Ectodermal cell (in vitro differentiated cells): Measurements from ENCODE around the gene KRTAP4-1. TPM values are rescaled to one million over a fixed set of nuclear protein-coding genes. Genes with fewer than 3 reads are reported as not detected.
"Not testable (repeated sequence)": the region's sequence is repeated elsewhere in the genome, so short reads cannot be mapped to it uniquely, and the experiment has no call there.

Experiments used
- H3K27ac ChIP-seq: 2 replicates; pipeline ENCODE4 v1.7.0; 2013; ENCODE audit warnings: mild to moderate bottlenecking, low read depth, low read length; ENCODE audit not compliant: insufficient read depth, poor library complexity, severe bottlenecking
- H3K27me3 ChIP-seq: 2 replicates; pipeline ENCODE4 v1.7.0; 2013; ENCODE audit warnings: mild to moderate bottlenecking, low read length; ENCODE audit not compliant: insufficient read depth, control insufficient read depth, poor library complexity, severe bottlenecking
- H3K36me3 ChIP-seq: one replicate; pipeline ENCODE4 v1.7.0; 2013; ENCODE audit warnings: low read length; ENCODE audit not compliant: control insufficient read depth, insufficient read depth
- H3K4me1 ChIP-seq: one replicate; pipeline ENCODE4 v1.7.0; 2013; ENCODE audit warnings: low read length; ENCODE audit not compliant: control insufficient read depth, insufficient read depth
- H3K4me3 ChIP-seq: 2 replicates; pipeline ENCODE4 v1.7.0; 2013; ENCODE audit warnings: low read depth, low read length, control low read depth; ENCODE audit not compliant: insufficient read depth
- H3K9me3 ChIP-seq: 2 replicates; pipeline ENCODE4 v1.7.0; 2013; ENCODE audit warnings: mild to moderate bottlenecking, low read length, moderate library complexity; ENCODE audit not compliant: control insufficient read depth
- WGBS, 2 experiments: methylation state at CpG; one replicate each; pipeline ENCODE4 v1.1.7; 2013; ENCODE audit warnings: missing lambda C conversion rate in 2 of 2; 5-methylcytosine and 5-hydroxymethylcytosine counted together
- polyA plus RNA-seq, 4 experiments: library from polyadenylated mRNA; stranded (reverse); fragments of 50-300 nt; gene quantifications; one replicate each; pipeline ENCODE4 v1.2.3, GENCODE V29; 2013

KRTAP4-1 gene
- not detected for polyA plus RNA-seq (2013, experiment 1 of 4)
- not detected for polyA plus RNA-seq (2013, experiment 2 of 4)
- not detected for polyA plus RNA-seq (2013, experiment 3 of 4)
- polyA plus RNA-seq (2013, experiment 4 of 4), result not detected

DNA sequence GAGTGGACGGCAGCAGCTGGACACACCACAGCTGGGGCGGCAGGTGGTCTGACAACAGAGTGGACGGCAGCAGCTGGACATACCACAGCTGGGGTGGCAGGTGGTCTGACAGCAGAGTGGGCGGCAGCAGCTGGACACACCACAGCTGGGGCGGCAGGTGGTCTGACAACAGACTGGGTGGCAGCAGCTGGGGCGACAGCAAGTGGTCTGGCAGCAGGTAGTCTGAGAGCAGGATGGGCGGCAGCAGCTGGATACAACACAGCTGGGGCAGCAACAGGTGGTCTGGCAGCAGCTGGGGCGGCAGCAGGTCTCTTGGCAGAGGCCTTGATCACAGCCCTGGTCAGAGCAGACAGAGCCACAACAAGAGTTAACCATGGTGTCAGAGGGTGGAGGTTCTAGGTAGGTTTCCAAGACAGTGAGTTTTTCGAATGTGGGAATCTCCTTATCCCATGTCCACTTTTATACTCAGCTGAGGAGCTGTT is at the start of gene KRTAP4-1:
Gene KRTAP4-1, minus strand, starts transcription at position 432 of the 482 bp plus-strand sequence. Its CDS starts 57 bp downstream, at position 375.
- H3K36me3 ChIP-seq, result no peaks in the 10 kb centered on the region
- no peaks in the 10 kb centered on the region for H3K27me3 ChIP-seq
- 73 to 75% methylated on average over 9 of the region's 9 CpGs for WGBS, 2 experiments
- H3K9me3 ChIP-seq, result no peaks in the 10 kb centered on the region
- H3K27ac ChIP-seq, result no peak within 1 kb of the TSS
- H3K4me3 ChIP-seq, result no peak within 1 kb of the TSS
- no peaks in the 10 kb centered on the region for H3K4me1 ChIP-seq

DNA sequence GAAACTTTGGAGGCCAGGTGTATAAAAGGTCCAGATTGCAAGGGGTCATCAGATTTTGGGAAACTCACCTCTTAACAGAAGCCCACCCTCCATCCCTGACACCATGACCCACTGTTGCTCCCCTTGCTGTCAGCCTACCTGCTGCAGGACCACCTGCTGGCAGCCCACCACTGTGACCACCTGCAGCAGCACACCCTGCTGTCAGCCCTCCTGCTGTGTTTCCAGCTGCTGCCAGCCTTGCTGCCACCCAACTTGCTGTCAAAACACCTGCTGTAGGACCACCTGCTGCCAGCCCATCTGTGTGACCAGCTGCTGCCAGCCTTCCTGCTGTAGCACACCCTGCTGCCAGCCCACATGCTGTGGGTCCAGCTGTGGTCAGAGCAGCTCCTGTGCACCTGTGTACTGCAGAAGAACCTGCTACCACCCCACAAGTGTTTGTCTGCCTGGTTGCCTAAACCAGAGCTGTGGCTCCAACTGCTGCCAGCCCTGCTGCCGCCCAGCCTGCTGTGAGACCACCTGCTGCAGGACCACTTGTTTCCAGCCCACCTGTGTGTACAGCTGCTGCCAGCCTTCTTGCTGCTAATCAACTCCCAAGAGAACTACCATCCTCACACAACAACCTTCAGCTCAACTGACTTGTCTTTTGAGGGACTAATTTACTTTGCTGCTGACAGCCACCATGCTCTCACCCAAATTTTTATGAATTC is 47.8 kb upstream of the KRTAP4-1 start, which contains the start of gene KRTAP9-3:
Gene KRTAP9-3, plus strand, starts transcription at position 51 of the 707 bp plus-strand sequence. Its CDS starts 53 bp downstream, at position 104.
- not testable (repeated sequence) for H3K27me3 ChIP-seq, H3K9me3 ChIP-seq, H3K4me1 ChIP-seq, H3K4me3 ChIP-seq, H3K27ac ChIP-seq, H3K36me3 ChIP-seq
- 80 to 94% methylated on average over 1 of the region's 1 CpG for WGBS, 2 experiments

DNA sequence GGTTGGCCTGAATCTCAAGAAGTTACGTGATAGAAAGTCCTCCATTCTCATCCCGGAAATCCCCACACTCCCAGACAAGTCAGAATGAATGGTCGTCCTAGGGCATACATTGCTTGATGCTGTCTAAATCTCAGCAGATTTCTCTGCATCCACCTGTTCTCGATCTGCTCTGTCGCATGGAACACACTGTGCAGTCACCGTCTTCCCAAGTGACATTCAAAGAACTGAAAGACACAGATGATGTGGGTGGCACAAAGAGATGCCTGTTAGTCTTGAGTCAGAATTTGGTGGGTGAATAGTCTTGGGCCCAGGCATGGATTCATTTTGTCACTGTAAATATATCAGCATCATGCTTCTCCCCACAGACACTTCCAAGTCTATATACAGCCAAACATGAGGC is 47.0 kb upstream of the KRTAP4-1 start:
- 94 to 95% methylated on average over 6 of the region's 6 CpGs for WGBS, 2 experiments

DNA sequence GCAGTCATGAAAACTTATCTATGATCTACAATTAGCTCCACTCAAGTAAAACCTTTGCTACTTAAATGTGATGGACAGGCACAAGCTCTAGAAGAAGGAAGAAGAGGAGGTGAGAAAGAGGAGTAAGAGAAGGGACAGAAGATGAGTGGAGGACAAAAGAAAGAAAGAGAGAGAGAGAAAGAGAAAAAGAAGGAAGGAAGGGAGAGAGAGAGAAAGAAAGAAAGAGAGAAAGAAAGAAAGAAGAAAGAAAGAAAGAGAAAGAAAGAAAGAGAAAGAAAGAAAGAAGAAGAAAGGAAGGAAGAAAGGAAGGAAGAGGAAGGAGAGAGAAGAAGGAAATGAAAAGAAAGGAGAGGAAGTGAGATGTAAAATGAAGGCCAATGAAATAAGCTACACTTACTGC is 45.4 kb upstream of the KRTAP4-1 start:
- Histone ChIP-seq H3K4me1 (no peaks in the 10 kb centered on the region), H3K27ac (no peak overlapping the region), H3K9me3 (no peaks in the 10 kb centered on the region), H3K4me3 (no peak overlapping the region), H3K27me3 (no peaks in the 10 kb centered on the region), H3K36me3 (no peaks in the 10 kb centered on the region)

More for the DNA sequence above, 47.0 kb upstream of the KRTAP4-1 start:
- Histone ChIP-seq H3K27me3 (no peaks in the 10 kb centered on the region), H3K4me3 (no peak overlapping the region), H3K9me3 (no peaks in the 10 kb centered on the region), H3K4me1 (no peaks in the 10 kb centered on the region), H3K27ac (no peak overlapping the region), H3K36me3 (no peaks in the 10 kb centered on the region)

DNA sequence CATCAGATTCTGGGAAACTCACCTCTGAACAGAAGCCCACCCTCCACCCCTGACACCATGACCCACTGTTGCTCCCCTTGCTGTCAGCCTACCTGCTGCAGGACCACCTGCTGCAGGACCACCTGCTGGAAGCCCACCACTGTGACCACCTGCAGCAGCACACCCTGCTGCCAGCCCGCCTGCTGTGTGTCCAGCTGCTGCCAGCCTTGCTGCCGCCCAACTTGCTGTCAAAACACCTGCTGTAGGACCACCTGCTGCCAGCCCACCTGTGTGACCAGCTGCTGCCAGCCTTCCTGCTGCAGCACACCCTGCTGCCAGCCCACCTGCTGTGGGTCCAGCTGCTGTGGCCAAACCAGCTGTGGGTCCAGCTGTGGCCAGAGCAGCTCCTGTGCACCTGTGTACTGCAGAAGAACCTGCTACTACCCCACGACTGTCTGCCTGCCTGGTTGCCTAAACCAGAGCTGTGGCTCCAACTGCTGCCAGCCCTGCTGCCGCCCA is 41.9 kb upstream of the KRTAP4-1 start, which contains the start of gene KRTAP9-2:
Gene KRTAP9-2, plus strand, starts transcription at position 51 of the 498 bp plus-strand sequence. Its CDS starts 7 bp downstream, at position 58.
- not testable (repeated sequence) for H3K27me3 ChIP-seq, H3K36me3 ChIP-seq, H3K4me1 ChIP-seq, H3K9me3 ChIP-seq, H3K4me3 ChIP-seq, H3K27ac ChIP-seq
- WGBS, 2 experiments, result 78 to 80% methylated on average over 2 of the region's 4 CpGs

DNA sequence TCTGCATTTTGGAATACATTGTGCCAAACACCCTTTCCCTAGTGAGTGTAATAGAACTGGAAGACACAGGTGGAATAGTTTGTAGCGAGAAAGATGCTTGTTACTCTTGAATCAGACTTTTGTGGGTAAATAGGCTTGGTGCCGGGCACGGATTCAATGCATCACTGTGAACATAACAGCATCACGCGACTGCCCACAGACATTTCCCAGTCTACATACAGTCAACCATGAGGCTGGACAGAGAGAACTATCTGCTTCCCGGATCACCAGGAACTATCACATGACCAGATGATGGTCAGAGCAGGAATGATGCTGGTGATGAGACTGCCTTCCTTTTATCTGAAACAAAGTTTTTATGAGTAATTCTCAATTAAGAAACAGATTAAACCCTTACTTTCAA is 41.3 kb upstream of the KRTAP4-1 start:
- Histone ChIP-seq H3K9me3 (no peaks in the 10 kb centered on the region), H3K27ac (no peak overlapping the region), H3K36me3 (no peaks in the 10 kb centered on the region), H3K4me3 (no peak overlapping the region), H3K27me3 (no peaks in the 10 kb centered on the region), H3K4me1 (no peaks in the 10 kb centered on the region)
- 95 to 97% methylated on average over 6 of the region's 6 CpGs for WGBS, 2 experiments

DNA sequence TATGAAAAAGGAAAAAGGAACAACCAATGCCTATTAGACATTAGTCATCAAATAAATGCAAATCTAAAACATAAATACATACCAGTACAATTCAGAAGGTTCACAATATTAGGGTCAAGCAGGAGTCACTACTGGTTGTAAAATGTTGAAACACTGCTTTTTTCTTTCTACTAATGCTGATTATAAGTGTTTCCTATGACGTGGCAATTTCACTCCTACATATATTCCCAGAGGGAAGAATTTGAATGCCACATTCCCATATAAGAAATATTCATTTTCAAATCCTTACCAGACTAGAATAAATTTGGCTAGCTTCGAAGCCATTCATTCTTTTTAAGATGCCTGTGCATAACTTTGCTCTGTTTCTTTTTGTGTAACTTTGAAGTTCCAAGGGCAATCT is 39.1 kb upstream of the KRTAP4-1 start:
- no peaks in the 10 kb centered on the region for H3K9me3 ChIP-seq
- H3K4me1 ChIP-seq, result no peaks in the 10 kb centered on the region
- H3K27ac ChIP-seq, result no peak overlapping the region
- no peak overlapping the region for H3K4me3 ChIP-seq
- WGBS, 2 experiments, result 86 to 90% methylated on average over 2 of the region's 2 CpGs
- no peaks in the 10 kb centered on the region for H3K27me3 ChIP-seq
- no peaks in the 10 kb centered on the region for H3K36me3 ChIP-seq

DNA sequence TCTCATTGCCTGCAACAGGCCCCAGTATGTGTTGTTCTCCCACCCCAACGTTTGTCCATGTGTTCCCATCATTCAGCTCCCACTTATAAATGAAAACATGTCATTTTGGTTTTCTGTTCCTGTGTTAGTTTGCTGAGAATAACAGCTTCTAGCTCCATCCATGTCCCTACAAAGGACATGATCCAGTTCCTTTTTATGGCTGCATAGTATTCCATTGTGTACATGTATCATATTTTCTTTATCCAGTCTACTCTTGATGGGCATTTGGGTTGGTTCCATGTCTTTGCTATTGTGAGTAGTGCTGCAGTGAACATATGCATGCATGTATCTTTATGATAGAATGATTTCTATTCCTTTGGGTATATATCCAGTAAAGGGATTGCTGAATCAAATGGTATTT is 31.0 kb upstream of the KRTAP4-1 start:
- Histone ChIP-seq H3K4me3 (no peak overlapping the region), H3K36me3 (no peaks in the 10 kb centered on the region), H3K27me3 (no peaks in the 10 kb centered on the region), H3K4me1 (no peaks in the 10 kb centered on the region), H3K27ac (no peak overlapping the region), H3K9me3 (no peaks in the 10 kb centered on the region)
- 80 to 100% methylated on average over 1 of the region's 1 CpG for WGBS, 2 experiments

DNA sequence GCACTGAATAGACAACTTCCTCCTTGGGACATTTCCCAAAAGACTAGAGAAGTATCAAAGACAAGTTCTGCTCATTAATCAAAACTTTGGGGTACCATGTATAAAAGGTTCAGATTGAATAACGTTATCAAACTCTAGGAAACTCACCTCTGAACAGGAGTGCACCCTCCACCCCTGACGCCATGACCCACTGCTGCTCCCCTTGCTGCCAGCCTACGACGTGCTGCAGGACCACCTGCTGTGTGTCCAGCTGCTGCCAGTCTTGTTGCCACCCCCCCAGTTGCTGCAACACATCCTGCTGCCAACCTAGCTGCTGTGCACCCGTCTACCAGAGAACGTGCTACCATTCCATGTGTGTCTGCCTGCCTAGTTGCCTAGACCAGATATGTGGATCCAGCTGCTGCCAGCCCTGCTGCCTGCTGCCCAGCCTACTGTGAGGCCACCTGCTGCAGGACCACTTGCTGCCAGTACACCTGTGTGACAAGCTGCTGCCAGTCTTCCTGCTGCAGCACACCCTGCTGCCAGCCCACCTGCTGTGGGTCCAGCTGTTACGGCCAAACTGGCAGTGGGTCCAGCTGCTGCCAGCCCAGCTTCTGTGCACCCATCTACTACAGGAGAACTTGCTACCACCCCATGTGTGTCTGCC is 27.9 kb upstream of the KRTAP4-1 start:
- Histone ChIP-seq H3K27me3 (no peaks in the 10 kb centered on the region), H3K4me1 (no peaks in the 10 kb centered on the region), H3K36me3 (no peaks in the 10 kb centered on the region), H3K4me3 (no peak overlapping the region), H3K27ac (no peak overlapping the region), H3K9me3 (no peaks in the 10 kb centered on the region)
- WGBS, 2 experiments, result 81 to 84% methylated on average over 7 of the region's 7 CpGs

DNA sequence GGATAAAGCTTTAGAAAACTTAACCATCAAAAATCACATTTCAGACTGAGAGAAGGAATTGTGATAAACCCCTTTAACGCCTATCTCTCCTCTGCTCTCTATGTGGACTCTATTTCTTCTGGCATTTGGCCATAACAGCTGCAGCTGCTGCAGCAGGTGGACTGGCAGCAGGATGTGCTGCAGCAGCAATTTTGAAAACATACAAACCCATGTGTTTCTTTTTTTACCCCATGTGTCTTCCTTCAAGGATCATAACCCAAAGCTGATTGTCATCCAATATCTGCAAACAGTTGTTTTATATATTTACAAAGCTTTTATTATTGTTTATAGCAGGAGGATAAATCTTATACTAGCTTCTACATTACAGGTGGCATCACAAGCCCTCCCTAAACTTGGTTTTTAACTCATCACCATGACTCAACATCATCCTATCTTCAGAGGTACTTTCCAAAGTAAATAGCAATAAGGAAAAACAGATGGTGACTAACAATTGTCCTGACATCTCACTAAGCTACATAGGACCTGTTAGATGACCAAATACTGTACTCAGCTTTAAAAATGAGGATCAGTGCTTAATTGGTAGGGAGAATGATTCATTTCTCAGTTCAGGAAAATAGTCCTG is 27.2 kb upstream of the KRTAP4-1 start:
- no peaks in the 10 kb centered on the region for H3K36me3 ChIP-seq
- H3K4me1 ChIP-seq, result no peaks in the 10 kb centered on the region
- no peaks in the 10 kb centered on the region for H3K9me3 ChIP-seq
- H3K27ac ChIP-seq, result no peak overlapping the region
- no peaks in the 10 kb centered on the region for H3K27me3 ChIP-seq
- H3K4me3 ChIP-seq, result no peak overlapping the region
- 92 to 95% methylated on average over 1 of the region's 1 CpG for WGBS, 2 experiments
